Measurements from ENCODE around the gene MEGF11.
"Not testable (repeated sequence)": the region's sequence is repeated elsewhere in the genome, so short reads cannot be mapped to it uniquely, and the experiment has no call there.

MEGF11 gene

DNA sequence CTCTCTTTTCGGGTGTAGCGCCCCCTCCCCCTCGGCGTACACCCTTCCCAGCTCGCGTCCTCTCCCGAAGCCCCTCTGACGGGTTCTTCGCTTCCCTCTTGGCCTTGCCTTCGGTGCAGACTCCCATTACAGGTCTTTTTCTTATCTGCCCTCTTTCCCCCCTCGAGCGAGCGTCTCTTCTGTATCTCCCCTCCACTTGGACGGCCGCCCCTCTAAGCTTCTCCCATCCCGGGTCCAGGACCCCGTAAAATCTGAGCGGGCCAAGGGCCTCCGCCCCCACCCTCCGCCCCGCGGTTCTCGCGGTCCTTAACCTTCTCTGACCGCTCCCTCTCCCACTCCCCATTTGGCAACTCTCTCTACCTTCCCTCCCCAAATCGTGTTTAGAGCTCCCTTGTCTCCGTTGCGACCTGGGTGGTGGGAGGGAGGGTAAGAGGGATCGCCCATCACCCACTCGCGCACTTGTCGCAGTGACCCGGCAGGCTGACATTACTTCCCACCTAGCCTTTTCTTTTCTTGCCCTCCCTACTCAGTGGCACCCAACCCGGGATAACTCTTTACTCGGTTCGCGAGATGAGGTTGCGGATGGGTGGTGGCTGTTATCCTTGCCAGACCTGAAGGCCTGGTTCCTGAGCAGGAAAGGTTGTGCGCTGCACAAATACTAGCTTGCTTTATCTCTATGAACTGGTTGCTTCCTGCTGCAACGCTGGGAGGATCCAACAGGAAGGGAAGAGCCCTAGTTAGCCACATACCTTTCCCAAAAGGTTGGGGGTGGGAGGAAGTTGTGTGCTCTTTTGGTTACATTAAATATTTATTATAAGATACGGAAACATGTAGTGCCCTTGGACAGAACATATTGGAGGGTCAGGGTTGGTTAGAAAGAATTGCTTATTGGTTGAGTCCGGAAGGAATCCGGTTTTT is 383.3 kb downstream of the MEGF11 start:
- peak; percentile 45 for DNase-seq

DNA sequence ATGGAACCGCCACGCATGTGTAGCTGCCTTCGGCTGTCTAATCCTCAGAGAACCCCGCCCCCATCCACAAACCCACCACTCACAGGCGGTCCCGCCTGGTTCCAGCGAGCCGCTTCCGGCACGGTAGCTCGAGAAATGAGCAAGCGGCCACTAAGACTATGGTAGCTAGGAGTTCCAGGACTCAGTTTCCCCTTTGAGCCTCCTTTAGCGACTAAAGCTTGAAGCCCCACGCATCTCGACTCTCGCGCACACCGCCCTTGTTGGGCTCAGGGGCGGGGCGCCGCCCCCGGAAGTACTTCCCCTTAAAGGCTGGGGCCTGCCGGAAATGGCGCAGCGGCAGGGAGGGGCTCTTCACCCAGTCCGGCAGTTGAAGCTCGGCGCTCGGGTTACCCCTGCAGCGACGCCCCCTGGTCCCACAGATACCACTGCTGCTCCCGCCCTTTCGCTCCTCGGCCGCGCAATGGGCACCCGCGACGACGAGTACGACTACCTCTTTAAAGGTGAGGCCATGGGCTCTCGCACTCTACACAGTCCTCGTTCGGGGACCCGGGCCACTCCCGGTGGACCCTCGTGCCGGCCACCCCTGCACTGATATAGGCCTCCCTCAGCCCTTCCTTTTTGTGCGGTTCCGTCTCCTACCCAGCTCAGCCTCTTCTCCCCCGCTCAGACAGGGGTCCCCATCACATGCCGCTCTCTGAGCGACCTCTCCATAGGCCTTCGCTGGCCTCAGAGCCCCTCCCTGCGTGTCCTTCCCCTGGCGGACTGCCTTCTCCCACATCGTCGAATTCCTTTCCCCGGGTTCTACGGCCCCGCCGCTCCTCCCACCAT is 384.2 kb downstream of the MEGF11 start, which contains the start of gene RAB11A:
Gene RAB11A (plus strand): TSS at position 366 of the 828 bp plus-strand sequence. CDS start 95 bp downstream, at position 461.
- DNase-seq = peak; percentile 95

DNA sequence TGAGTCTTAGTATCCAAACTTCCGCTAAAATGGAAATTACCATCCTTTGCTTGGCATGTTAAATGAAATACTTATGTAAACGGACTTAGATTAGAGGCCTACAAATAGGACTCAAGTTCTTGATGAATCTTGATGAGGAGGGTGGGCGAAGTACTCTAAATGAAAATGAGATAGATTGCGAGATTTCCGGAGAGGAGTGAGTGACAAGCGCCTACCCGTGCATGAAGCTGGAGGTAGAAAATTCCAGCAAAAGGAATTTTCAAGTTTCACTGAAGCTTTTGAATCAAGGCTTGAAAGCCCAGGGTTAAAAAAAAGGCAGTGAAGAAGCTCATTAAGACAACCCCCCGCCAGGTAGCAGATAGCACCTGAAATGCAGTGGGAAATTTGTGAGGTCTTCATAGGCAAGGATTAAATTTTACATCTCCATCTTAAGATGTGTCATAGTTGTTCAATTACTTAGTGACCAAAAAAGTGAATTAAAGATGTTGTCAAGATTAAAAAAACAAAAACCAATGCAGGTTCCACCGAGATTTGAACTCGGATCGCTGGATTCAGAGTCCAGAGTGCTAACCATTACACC is 384.9 kb downstream of the MEGF11 start:
- no peak for DNase-seq

DNA sequence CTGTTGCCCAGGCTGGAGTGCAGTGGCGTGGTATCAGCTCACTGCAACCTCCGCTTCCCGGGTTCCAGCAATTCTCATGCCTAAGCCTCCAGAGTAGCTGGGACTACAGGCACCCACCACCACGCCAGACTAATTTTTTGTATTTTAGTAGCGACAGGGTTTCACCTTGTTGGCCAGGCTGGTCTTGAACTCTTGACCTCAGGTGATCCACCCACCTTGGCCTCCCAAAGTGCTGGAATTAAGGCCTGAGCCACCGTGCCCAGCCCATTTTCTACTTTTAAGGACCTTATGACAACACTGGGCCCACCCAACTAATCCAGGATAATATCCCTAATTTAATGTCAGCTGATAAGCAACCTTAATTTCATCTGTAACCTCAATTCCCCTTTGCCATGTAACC is 385.6 kb downstream of the MEGF11 start:
- DNase-seq = not testable (repeated sequence)

DNA sequence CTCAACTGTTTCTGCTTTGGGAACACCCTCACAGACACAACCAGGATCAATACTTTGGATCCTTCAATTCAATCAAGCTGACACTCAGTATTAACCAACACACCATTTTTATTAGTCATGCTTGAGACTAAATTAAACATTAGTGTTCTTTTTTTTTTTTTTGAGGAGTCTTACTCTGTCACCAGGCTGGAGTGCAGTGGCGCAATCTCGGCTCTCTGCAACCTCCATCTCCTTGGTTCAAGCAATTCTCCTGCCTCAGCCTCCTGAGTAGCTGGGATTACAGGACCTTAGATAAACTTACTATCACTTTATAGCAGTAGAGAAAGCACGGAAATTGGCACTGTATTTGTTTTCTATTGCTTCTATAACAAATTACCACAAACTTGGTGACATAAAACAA is 386.3 kb downstream of the MEGF11 start:
- no peak for DNase-seq

DNA sequence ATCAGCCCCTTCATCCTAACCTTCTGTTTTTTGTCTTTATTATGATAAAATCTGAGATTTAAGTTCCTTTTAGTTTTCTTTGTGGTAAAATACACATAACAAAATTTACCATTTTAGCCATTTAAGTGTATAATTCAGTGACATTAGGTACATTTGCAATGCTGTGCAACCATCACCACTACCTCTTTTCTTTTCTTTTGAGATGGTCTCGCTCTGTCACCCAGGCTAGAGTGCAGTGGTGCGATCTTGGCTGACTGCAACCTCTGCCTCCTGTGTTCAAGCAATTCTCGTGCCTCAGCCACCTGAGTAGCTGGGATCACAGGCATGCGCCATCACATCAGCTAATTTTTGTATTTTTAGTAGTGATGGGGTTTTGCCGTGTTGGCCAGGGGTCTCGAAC is 390.4 kb downstream of the MEGF11 start:
- no peak for DNase-seq

DNA sequence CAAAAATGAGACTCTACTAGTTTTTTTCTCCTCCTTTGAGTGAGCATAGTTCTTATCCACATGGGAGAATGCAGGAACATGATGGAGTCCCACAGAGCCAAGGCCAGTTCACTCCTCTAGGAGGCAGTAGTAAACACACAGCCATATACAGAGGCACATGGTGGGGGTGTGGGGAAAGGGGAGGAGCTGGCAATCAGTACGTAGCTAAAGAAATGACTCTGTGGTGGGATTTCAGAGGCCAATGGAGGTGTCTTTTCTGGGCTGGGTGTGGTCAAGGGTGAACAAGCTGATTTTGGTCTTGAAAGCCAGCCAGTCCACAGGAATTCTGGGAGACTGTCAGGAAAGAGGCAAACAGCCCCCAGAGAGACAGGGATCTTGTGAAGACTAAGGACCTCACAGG is 390.9 kb downstream of the MEGF11 start:
- DNase-seq = peak; percentile 36

DNA sequence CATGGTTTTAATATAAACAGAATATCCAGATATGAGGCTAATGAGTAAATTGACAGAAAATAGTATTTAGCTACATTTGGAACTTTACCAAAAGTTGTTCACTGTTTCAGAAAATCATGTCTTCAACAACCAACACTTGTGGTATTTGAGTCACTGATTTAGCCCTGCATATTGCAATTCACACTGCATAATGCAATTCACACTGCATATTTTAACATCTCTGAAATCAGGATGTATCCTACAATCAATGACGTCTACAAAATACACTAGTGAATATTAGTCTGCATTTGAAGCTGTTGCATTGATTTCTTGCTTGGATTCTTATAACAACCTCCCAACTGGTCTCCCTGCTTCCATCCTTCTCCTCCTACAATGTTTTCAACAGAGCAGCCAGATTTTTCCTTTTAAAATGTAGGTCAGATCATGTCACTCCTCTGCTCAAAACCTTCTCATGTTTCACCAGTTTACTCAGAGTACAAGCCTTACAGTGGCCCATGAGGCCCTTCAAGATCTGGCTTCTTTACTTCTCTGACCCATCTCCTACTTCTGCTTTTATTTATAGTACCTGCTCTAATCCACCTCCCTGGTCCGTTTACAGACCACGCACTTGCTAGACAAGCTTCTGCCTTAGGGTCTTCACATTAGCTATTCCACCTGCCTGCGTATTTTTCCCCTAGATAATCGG is 395.7 kb downstream of the MEGF11 start:
- no peak for DNase-seq

DNA sequence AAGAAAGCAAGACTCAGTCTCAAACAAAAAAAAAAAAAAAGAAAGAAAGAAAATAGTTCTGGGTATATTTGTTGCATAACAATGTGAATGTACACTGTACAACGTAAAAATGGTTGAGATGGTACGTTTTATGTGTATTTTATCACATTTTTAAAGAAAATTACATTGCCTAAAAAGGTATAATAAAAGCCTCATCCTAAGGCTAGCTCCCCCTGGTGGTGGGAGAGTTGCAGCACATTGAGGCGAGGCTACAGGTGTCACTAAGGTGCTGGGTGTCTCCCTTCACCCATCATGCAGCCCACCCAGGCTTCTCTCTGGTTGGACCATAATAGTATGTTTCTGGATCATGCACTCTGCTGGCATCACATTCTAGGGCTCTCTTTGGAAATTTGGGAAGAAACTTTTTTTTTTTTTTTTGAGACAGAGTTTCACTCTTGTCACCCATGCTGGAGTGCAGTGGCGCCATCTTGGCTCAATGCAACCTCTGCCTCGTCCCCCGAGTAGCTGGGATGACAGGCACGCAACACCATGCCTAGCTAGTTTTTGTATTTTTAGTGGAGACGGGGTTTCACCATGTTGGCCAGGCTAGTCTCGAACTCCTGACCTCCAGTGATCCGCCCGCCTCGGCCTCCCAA is 396.6 kb downstream of the MEGF11 start:
- peak; percentile 78 for DNase-seq

DNA sequence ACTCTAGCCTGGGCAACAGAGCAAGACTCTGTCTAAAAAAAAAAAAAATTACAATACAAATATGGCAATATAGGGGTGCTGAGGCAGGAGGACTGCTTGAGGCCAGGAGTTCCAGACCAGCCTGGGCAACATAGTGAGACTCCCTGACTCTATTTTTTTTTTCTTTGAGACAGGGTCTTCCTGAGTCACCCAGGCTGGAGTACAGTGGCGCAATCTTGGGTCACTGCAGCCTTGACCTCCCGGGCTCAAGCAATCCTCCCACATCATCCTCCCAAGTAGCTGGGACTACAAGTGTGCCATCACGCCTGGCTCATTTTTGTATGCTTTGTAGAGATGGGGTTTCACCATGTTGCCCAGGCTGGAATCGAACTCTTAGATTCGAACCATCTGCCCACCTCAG is 401.6 kb downstream of the MEGF11 start:
- DNase-seq = no peak

DNA sequence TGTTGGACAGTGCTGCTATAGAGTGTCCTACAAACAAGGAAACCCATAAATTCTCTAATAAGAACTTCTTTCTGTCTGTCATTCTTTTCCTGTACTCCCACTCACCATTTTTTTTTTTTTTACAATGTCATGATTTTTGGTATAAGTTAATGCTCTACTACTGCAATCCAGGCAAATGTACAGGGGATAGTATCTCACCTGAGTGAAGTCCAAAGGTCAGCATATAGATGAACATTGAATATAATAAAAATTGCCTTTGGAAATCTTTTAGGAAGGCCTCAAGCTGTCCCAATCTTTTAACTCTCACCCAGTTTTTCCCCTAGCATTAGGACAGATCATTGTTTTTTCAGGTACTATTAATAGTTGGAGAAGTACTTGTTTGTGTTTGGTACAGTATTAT is 405.6 kb downstream of the MEGF11 start:
- no peak for DNase-seq

DNA sequence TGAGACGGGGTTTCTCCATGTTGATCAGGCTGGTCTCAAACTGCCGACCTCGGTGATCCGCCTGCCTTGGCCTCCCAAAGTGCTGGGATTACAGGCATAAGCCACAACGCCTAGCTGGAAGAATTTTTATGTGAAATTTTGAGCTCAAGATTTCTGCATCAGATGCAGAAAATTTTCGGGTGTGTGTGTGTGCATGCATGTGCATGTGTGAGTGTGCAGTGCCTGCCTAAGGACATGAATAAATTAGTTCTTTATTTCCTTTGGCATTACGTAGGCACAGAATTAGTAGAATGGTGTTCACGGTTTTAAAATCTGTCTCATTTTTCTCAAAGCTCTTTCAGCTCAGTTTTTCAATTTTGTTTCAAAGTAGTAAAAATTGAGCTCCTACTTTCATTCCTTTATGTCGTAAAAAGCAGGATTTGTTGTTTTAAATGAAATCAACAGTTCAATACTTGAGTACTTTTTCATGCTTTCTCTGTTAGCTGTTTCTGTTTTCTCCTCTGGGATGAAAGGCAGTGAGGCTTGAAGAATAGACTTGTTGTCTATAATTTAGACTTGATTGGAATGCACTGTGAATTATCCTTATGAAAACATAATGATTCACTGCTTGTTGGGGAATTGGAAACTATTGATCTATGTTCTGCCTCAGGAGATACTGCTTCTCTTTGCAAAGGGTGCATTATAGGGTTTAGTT is 407.6 kb downstream of the MEGF11 start:
- no peak for DNase-seq

Measured in activated T-cell treated with anti-CD3 and anti-CD28 coated beads, Interleukin-2, amount 50 U/mL, for 1 hour (primary cell).